ENCODE results near the gene CARD16. TPM values are rescaled to one million over a fixed set of nuclear protein-coding genes. Genes with fewer than 3 reads are reported as not detected.

Gene CARD16
- total RNA-seq, 1 donor from 2014 or later: 2.0 TPM

DNA sequence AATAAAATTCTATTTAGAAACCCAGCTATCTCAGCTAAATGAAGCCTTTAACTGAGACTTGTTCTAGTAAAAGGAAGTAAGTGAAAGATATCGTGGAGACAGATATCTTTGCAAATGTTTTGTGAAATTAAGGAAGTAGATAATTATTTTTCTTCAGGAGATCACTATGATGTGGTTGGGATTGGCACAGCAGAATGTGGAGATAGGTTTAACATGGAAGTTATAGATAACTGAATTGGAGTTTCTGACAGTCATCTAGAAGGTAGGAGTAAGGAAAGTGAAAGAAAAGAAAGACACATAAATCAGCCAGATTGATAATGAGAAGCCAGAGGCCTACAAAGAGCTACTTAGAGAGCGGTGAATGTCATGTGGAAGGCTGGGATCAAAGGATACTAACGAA, 17.5 kb downstream of the CARD16 start:
- H3K27ac Mint-ChIP-seq (ENCODE audit: unreplicated experiment): no peak overlapping the region
- no peaks in the 10 kb centered on the region for H3K36me3 Mint-ChIP-seq (ENCODE audit: low read depth, unreplicated experiment)
- no peaks in the 10 kb centered on the region for H3K79me2 ChIP-seq (ENCODE audit: insufficient read depth, low read length)
- no peak for TF ChIP-seq EZH2 (IDR thresholded peaks at IDR 0.05; ENCODE audit: insufficient read depth, low read length)
- TF ChIP-seq, protein P1, sequence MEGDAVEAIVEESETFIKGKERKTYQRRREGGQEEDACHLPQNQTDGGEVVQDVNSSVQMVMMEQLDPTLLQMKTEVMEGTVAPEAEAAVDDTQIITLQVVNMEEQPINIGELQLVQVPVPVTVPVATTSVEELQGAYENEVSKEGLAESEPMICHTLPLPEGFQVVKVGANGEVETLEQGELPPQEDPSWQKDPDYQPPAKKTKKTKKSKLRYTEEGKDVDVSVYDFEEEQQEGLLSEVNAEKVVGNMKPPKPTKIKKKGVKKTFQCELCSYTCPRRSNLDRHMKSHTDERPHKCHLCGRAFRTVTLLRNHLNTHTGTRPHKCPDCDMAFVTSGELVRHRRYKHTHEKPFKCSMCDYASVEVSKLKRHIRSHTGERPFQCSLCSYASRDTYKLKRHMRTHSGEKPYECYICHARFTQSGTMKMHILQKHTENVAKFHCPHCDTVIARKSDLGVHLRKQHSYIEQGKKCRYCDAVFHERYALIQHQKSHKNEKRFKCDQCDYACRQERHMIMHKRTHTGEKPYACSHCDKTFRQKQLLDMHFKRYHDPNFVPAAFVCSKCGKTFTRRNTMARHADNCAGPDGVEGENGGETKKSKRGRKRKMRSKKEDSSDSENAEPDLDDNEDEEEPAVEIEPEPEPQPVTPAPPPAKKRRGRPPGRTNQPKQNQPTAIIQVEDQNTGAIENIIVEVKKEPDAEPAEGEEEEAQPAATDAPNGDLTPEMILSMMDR (IDR thresholded peaks at IDR 0.05; ENCODE audit: insufficient read depth, low read depth, low read length): no peak
- H3K4me3 Mint-ChIP-seq (ENCODE audit: unreplicated experiment): no peak overlapping the region
- no peaks in the 10 kb centered on the region for H3K9me3 Mint-ChIP-seq (ENCODE audit: unreplicated experiment)
- H3K4me1 ChIP-seq (ENCODE audit: insufficient read depth, low read length): no peaks in the 10 kb centered on the region
- no peak overlapping the region for H3K9ac ChIP-seq (ENCODE audit: low read length)
- H3K4me3 ChIP-seq (ENCODE audit: insufficient read depth, low read depth, low read length): no peak overlapping the region
- H3K9me3 ChIP-seq (ENCODE audit: insufficient read depth, low read depth, low read length): no peaks in the 10 kb centered on the region
- DNase-seq (ENCODE audit: low read depth): no peak
- no peak overlapping the region for H3K4me2 ChIP-seq (ENCODE audit: low read length)
- no peaks in the 10 kb centered on the region for H4K20me1 ChIP-seq (ENCODE audit: insufficient read depth, low read length)
- H2AFZ ChIP-seq (ENCODE audit: low read depth, low read length): no peak overlapping the region
- H3K27ac ChIP-seq (ENCODE audit: low read depth, low read length): no peak overlapping the region
- no peaks in the 10 kb centered on the region for H3K27me3 Mint-ChIP-seq (ENCODE audit: low read depth, unreplicated experiment)
- FAIRE-seq: no peak
- no peaks in the 10 kb centered on the region for H3K27me3 ChIP-seq (ENCODE audit: insufficient read depth, low read length)
- no peaks in the 10 kb centered on the region for H3K36me3 ChIP-seq (ENCODE audit: insufficient read depth, low read length)
- no peaks in the 10 kb centered on the region for H3K4me1 Mint-ChIP-seq (ENCODE audit: low read depth, unreplicated experiment)

DNA sequence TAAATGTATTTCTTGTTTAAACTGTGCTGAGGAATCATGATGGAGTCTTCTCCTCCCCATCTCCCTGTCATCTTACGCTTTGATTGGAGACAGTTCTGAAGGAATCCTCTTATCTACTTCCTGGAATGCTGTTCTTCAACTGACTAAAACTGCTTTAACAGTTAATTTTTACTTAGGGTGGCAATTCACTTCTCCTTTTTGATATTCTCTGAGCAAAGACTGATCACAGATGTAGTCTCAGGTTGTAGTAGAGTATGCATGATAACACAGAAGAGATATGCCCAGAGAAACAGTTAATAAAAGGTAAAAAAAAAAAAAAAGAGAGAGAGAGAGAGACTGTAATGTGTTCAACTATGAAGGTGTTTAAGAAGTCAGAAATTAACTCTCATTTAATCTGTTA, 20.7 kb downstream of the CARD16 start:
- TF ChIP-seq EZH2 (IDR thresholded peaks at IDR 0.05; ENCODE audit: insufficient read depth, low read length): no peak
- TF ChIP-seq, protein P1 (IDR thresholded peaks at IDR 0.05; ENCODE audit: insufficient read depth, low read depth, low read length): no peak
- Histone ChIP-seq H3K9ac (ENCODE audit: low read length) (no peak overlapping the region), H2AFZ (ENCODE audit: low read depth, low read length) (no peak overlapping the region), H3K4me2 (ENCODE audit: low read length) (no peak overlapping the region), H3K27me3 (ENCODE audit: insufficient read depth, low read length) (no peaks in the 10 kb centered on the region), H3K9me3 (ENCODE audit: insufficient read depth, low read depth, low read length) (no peaks in the 10 kb centered on the region), H3K4me1 (ENCODE audit: insufficient read depth, low read length) (no peaks in the 10 kb centered on the region), H4K20me1 (ENCODE audit: insufficient read depth, low read length) (no peaks in the 10 kb centered on the region), H3K36me3 (ENCODE audit: insufficient read depth, low read length) (no peaks in the 10 kb centered on the region), H3K79me2 (ENCODE audit: insufficient read depth, low read length) (no peaks in the 10 kb centered on the region), H3K4me3 (ENCODE audit: insufficient read depth, low read depth, low read length) (no peak overlapping the region), H3K27ac (ENCODE audit: low read depth, low read length) (no peak overlapping the region)
- no peaks in the 10 kb centered on the region for H3K27me3 Mint-ChIP-seq (ENCODE audit: low read depth, unreplicated experiment)
- H3K4me3 Mint-ChIP-seq (ENCODE audit: unreplicated experiment): no peak overlapping the region
- peaks cover 1% of the 10 kb centered on the region for H3K9me3 Mint-ChIP-seq (ENCODE audit: unreplicated experiment)
- DNase-seq (ENCODE audit: low read depth) (no peak), FAIRE-seq (no peak)
- H3K36me3 Mint-ChIP-seq (ENCODE audit: low read depth, unreplicated experiment): no peaks in the 10 kb centered on the region
- H3K27ac Mint-ChIP-seq (ENCODE audit: unreplicated experiment): no peak overlapping the region
- H3K4me1 Mint-ChIP-seq (ENCODE audit: low read depth, unreplicated experiment): no peaks in the 10 kb centered on the region

DNA sequence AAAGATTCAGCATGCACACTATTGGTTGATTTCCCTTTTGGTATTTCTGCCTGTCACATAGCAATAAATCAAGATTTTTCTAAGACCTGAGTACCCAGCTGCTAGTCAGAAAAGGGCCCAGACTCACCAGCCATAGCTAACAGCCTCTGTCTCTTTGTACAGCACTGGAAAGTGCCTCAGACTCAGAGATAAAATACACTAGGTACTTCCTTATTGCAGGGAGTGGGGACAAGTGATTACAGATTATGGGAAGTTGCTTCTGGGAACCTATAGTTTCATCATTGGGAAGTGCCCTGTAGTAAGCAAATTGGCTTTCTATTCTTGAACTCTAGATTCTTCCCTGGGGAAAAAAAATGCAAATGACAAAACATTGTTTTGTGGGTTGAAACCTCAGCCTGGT, 22.1 kb downstream of the CARD16 start, which contains the start of gene CASP5:
TSS of gene CASP5 (minus strand) at position 166 of the 400 bp plus-strand sequence. CDS start at position 134, 32 bp downstream.
- no peaks in the 10 kb centered on the region for H3K4me1 ChIP-seq (ENCODE audit: insufficient read depth, low read length)
- H3K9ac ChIP-seq (ENCODE audit: low read length): no peak within 1 kb of the TSS
- TF ChIP-seq, protein P1 (IDR thresholded peaks at IDR 0.05; ENCODE audit: insufficient read depth, low read depth, low read length): no peak
- no peak for TF ChIP-seq EZH2 (IDR thresholded peaks at IDR 0.05; ENCODE audit: insufficient read depth, low read length)
- DNase-seq (ENCODE audit: low read depth): no peak
- no peaks in the 10 kb centered on the region for H3K36me3 ChIP-seq (ENCODE audit: insufficient read depth, low read length)
- no peak within 1 kb of the TSS for H3K4me3 ChIP-seq (ENCODE audit: insufficient read depth, low read depth, low read length)
- Mint-ChIP-seq H3K36me3 (ENCODE audit: low read depth, unreplicated experiment) (no peaks in the 10 kb centered on the region), H3K9me3 (ENCODE audit: unreplicated experiment) (peaks cover 1% of the 10 kb centered on the region), H3K4me3 (ENCODE audit: unreplicated experiment) (no peak within 1 kb of the TSS), H3K27me3 (ENCODE audit: low read depth, unreplicated experiment) (no peaks in the 10 kb centered on the region), H3K27ac (ENCODE audit: unreplicated experiment) (no peak within 1 kb of the TSS), H3K4me1 (ENCODE audit: low read depth, unreplicated experiment) (no peaks in the 10 kb centered on the region)
- no peak for FAIRE-seq
- no peaks in the 10 kb centered on the region for H3K27me3 ChIP-seq (ENCODE audit: insufficient read depth, low read length)
- H3K4me2 ChIP-seq (ENCODE audit: low read length): no peak within 1 kb of the TSS
- no peaks in the 10 kb centered on the region for H4K20me1 ChIP-seq (ENCODE audit: insufficient read depth, low read length)
- H2AFZ ChIP-seq (ENCODE audit: low read depth, low read length): no peak within 1 kb of the TSS
- no peak within 1 kb of the TSS for H3K27ac ChIP-seq (ENCODE audit: low read depth, low read length)
- H3K79me2 ChIP-seq (ENCODE audit: insufficient read depth, low read length): no peaks in the 10 kb centered on the region
- H3K9me3 ChIP-seq (ENCODE audit: insufficient read depth, low read depth, low read length): no peaks in the 10 kb centered on the region
